HepG2 (cell line): ENCODE data around the gene CNTD1. TPM values are rescaled to one million over a fixed set of nuclear protein-coding genes. Genes with fewer than 3 reads are reported as not detected.

Experiments used
- CTCF ChIP-seq: sonication (generic); formaldehyde crosslinking; IDR thresholded peaks from 2 replicates; pipeline ENCODE4 v1.5.0; 2020; ENCODE audit warnings: mild to moderate bottlenecking, missing genetic modification reagents, moderate library complexity
- FOXA3 ChIP-seq: IDR thresholded peaks from 2 replicates; pipeline ENCODE4 v1.6.1; 2016; ENCODE audit warnings: missing genetic modification reagents, missing compliant biosample characterization
- FOXP4 ChIP-seq: sonication (generic); formaldehyde crosslinking; IDR thresholded peaks from 2 replicates; pipeline ENCODE4 v1.4.0; 2020; ENCODE audit warnings: missing genetic modification reagents
- GATAD1 ChIP-seq: IDR thresholded peaks from 2 replicates; pipeline ENCODE4 v1.6.1; 2016; ENCODE audit warnings: missing genetic modification reagents, missing compliant biosample characterization
- HNF4A ChIP-seq: sonication (generic); formaldehyde crosslinking; IDR thresholded peaks from 2 replicates; pipeline ENCODE4 v1.4.0; 2020; ENCODE audit warnings: missing genetic modification reagents
- IKZF5 ChIP-seq: IDR thresholded peaks from 2 replicates; pipeline ENCODE4 v1.6.1; 2018; ENCODE audit warnings: missing genetic modification reagents, mild to moderate bottlenecking, missing compliant biosample characterization
- KLF16 ChIP-seq, 2 experiments: sonication (generic) in 1 of 2; formaldehyde crosslinking in 1 of 2; IDR thresholded peaks; 2 replicates each; pipeline versions ENCODE4 v1.6.1 to v1.8.0; 2016 to 2023; ENCODE audit warnings: missing genetic modification reagents in 2 of 2, missing compliant biosample characterization in 1 of 2
- NFE2L2 ChIP-seq: fragments of 150-350 bp; IDR thresholded peaks from 2 replicates; pipeline ENCODE4 v1.6.1; 2014; ENCODE audit warnings: low read length
- PAXIP1 ChIP-seq: sonication (generic); formaldehyde crosslinking; conservative IDR thresholded peaks from 2 replicates; pipeline ENCODE4 v1.4.0; 2020; ENCODE audit warnings: mild to moderate bottlenecking, missing genetic modification reagents, moderate library complexity
- SIN3A ChIP-seq: IDR thresholded peaks from 2 replicates; pipeline ENCODE4 v1.6.1; 2011; ENCODE audit warnings: low read depth, mild to moderate bottlenecking, control low read depth, low read length, borderline replicate concordance
- SMARCC2 ChIP-seq: fragments of 450-650 bp; IDR thresholded peaks from 2 replicates; pipeline ENCODE4 v1.6.1; 2017; ENCODE audit warnings: antibody characterized with exemption, mild to moderate bottlenecking
- SOX6 ChIP-seq, 2 experiments: fragments of 450-650 bp in 1 of 2; sonication (generic) in 1 of 2; formaldehyde crosslinking in 1 of 2; IDR thresholded peaks; 2 replicates each; pipeline versions ENCODE4 v1.4.0 to v1.6.1; 2017 to 2020; ENCODE audit warnings: antibody characterized with exemption in 1 of 2, mild to moderate bottlenecking in 1 of 2, missing genetic modification reagents in 1 of 2
- SSRP1 ChIP-seq: IDR thresholded peaks from 2 replicates; pipeline ENCODE4 v1.6.1; 2016; ENCODE audit warnings: control low read depth
- USF2 ChIP-seq, 2 experiments: sonication (generic) in 1 of 2; formaldehyde crosslinking in 1 of 2; IDR thresholded peaks; 2 replicates each; pipeline versions ENCODE4 v1.5.1 to v1.6.1; 2011 to 2020; ENCODE audit warnings: borderline replicate concordance in 1 of 2, low read depth in 1 of 2, low read length in 1 of 2, mild to moderate bottlenecking in 1 of 2, missing genetic modification reagents in 1 of 2, moderate library complexity in 1 of 2
- ZNF17 ChIP-seq: sonication (generic); formaldehyde crosslinking; IDR thresholded peaks from 2 replicates; pipeline ENCODE4 v1.5.0; 2020; ENCODE audit warnings: mild to moderate bottlenecking, missing genetic modification reagents
- ZNF33B ChIP-seq: sonication (generic); formaldehyde crosslinking; IDR thresholded peaks from 2 replicates; pipeline ENCODE4 v1.5.1; 2020; ENCODE audit warnings: mild to moderate bottlenecking, missing genetic modification reagents
- polyA plus RNA-seq, 8 experiments: library from polyadenylated mRNA; depleted of rRNA in 3 of 8; stranded (reverse) in 7 of 8; unstranded in 1 of 8; fragments of >200 nt; fragmentation: Illumina TruSeq in 4 of 8; extraction: Trizol in 4 of 8; gene quantifications; 2 replicates each; pipeline versions ENCODE4 v1.2.1 to v1.2.3, GENCODE V29; 2011 to 2016; ENCODE audit warnings: low read depth in 4 of 8, missing spikeins in 1 of 8, mixed read lengths in 1 of 8; ENCODE audit not compliant: insufficient read depth in 1 of 8
- total RNA-seq, 5 experiments: library from RNA; depleted of rRNA; stranded (reverse); fragments of >200 nt; fragmentation: Illumina TruSeq; extraction: Trizol; gene quantifications; 2 replicates each; pipeline ENCODE4 v1.2.3, GENCODE V29; 2016; ENCODE audit warnings: low read depth in 1 of 5

CNTD1 gene
- total and polyA plus RNA-seq, 2 of the 13 experiments (the other 11 are each of a cell fraction or from before 2014, with no cell fraction given) = 0.11 to 0.15 TPM

GRCh38 chr17:42748908-42749798, 49.5 kb upstream of the CNTD1 start (continued):
- 0 out of 2 replicates have a peak, but pooled peaks have one; percentile 19 for TF ChIP-seq GATAD1 (CRISPR knock-in tag)
- peak; percentile 62 for TF ChIP-seq FOXA3 (CRISPR knock-in tag)
- no peak for TF ChIP-seq ZNF17 (CRISPR knock-in tag)
- TF ChIP-seq ZNF33B (CRISPR knock-in tag) = no peak
- peak; percentile 65; the same call in 1 of the 2 replicates for TF ChIP-seq FOXP4 (CRISPR knock-in tag)
- 0 out of 2 replicates have a peak, but pooled peaks have one; percentile 45 for TF ChIP-seq SIN3A
- TF ChIP-seq CTCF (CRISPR knock-in tag) = 0 out of 2 replicates have a peak, but pooled peaks have one; percentile 7
- TF ChIP-seq SSRP1 (CRISPR knock-in tag) = 0 out of 2 replicates have a peak, but pooled peaks have one; percentile 43
- TF ChIP-seq HNF4A (CRISPR knock-in tag) = 0 out of 2 replicates have a peak, but pooled peaks have one; percentile 8
- no peak for TF ChIP-seq SMARCC2
- no peak for TF ChIP-seq NFE2L2
- peak; percentile 21; the same call in 1 of the 2 replicates for TF ChIP-seq PAXIP1 (CRISPR knock-in tag)
- no peak for TF ChIP-seq SOX6 (IDR thresholded peaks at IDR 0.05)
- TF ChIP-seq SOX6 (CRISPR knock-in tag; IDR thresholded peaks at IDR 0.05) = peak; percentile 43; the same call in 1 of the 2 replicates
- peak; percentile 27; the same call in 1 of the 2 replicates for TF ChIP-seq IKZF5
- peak; percentile 57 for TF ChIP-seq USF2 (IDR thresholded peaks at IDR 0.05; ENCODE audit: low read depth, low read length)
- TF ChIP-seq USF2 (CRISPR knock-in tag; IDR thresholded peaks at IDR 0.05; ENCODE audit: borderline replicate concordance) = no peak
- 0 out of 4 replicates have a peak, but pooled peaks of 1 of the 2 experiments have one; percentile 16 for TF ChIP-seq KLF16 (CRISPR knock-in tag; IDR thresholded peaks at IDR 0.05)
